GM12878 (cell line): Measurements from ENCODE around the gene MMP20.

ENCODE experiments used
- RAD51 ChIP-seq: fragments of 450-650 bp; IDR thresholded peaks from 2 replicates; pipeline ENCODE4 v1.6.1; 2016; ENCODE audit warnings: moderate library complexity, mild to moderate bottlenecking, inconsistent platforms
- RFX5 ChIP-seq: IDR thresholded peaks from 2 replicates; pipeline ENCODE4 v1.6.1; 2011; ENCODE audit warnings: low read depth, low read length, improper control_type of control experiment
- TF ChIP-seq, protein P1 (sequence below), 3 experiments: IDR thresholded peaks in 2 of 3; conservative IDR thresholded peaks in 1 of 3; 2 replicates each; pipeline ENCODE4 v1.5.1; 2011; ENCODE audit warnings: low read depth in 3 of 3, low read length in 3 of 3, mild to moderate bottlenecking in 3 of 3, control low read depth in 2 of 3, moderate library complexity in 2 of 3, inconsistent platforms in 1 of 3, mixed read lengths in 1 of 3; ENCODE audit not compliant: control insufficient read depth in 2 of 3, insufficient read depth in 1 of 3; ENCODE audit errors: extremely low read depth in 1 of 3

DNA sequence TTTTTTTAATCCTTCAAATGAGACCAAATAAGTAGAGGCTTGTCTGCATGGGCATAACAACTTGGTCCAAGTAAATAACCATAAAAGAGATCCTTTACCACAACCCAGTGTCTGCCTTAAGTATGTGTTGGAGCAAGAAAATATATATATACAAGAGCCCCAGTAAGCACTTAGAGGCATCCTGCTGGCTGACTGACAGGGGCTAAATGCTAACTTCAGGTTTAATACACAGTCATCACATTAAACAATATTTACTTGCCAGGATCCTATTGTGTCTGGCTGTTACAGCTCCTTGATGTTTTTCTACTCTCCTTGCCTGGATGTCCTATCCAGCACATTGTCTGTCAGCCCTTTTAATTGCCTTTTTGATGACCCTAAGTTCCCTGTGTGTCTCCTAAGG, 37.5 kb upstream of the MMP20 start:
- TF ChIP-seq, protein P1, sequence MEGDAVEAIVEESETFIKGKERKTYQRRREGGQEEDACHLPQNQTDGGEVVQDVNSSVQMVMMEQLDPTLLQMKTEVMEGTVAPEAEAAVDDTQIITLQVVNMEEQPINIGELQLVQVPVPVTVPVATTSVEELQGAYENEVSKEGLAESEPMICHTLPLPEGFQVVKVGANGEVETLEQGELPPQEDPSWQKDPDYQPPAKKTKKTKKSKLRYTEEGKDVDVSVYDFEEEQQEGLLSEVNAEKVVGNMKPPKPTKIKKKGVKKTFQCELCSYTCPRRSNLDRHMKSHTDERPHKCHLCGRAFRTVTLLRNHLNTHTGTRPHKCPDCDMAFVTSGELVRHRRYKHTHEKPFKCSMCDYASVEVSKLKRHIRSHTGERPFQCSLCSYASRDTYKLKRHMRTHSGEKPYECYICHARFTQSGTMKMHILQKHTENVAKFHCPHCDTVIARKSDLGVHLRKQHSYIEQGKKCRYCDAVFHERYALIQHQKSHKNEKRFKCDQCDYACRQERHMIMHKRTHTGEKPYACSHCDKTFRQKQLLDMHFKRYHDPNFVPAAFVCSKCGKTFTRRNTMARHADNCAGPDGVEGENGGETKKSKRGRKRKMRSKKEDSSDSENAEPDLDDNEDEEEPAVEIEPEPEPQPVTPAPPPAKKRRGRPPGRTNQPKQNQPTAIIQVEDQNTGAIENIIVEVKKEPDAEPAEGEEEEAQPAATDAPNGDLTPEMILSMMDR (IDR thresholded peaks at IDR 0.05 in 2 of 3, conservative IDR thresholded peaks at IDR 0.05 in 1 of 3; ENCODE audit: control insufficient read depth in 2 of 3, extremely low read depth in 1 of 3, insufficient read depth in 1 of 3, low read depth in 3 of 3, low read length in 3 of 3), result no peak
- no peak for TF ChIP-seq RAD51
- TF ChIP-seq RFX5, result no peak
